ENCODE results near the gene MGAT4C. TPM values are rescaled to one million over a fixed set of nuclear protein-coding genes. Genes with fewer than 3 reads are reported as not detected.
"Not testable (repeated sequence)": the region's sequence is repeated elsewhere in the genome, so short reads cannot be mapped to it uniquely, and the experiment has no call there.

Gene MGAT4C
- total RNA-seq (2014; rRNA removed; shearing (Covaris generic)), result 1.1 and 1.3 TPM in 2 replicates

DNA sequence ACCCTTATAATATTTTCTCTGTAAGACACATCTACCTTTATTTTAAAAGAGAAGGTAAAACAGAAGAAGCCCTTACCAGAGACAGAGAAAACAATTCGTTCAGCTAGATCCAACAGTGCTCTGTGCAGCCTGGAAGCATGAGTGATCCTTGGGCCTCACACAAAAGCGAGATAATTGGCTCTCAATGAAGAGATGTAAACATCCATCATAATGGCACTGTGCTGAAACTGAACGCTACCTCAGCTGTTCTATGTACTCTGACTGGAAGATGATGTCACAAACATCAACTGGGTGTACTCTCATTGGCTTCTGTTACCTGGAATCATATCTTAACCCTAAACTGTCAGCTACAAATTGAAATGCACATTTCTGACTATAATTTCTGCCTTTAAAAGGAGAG, at the start of gene MGAT4C:
Gene MGAT4C, minus strand, starts transcription at position 229 of the 400 bp plus-strand sequence.
- peak; percentile 31 for DNase-seq (ENCODE audit: low spot score)

GRCh38 chr12:86296396-86296795, 40.2 kb upstream of the MGAT4C start:
- DNase-seq (ENCODE audit: low spot score), result not testable (repeated sequence)

GRCh38 chr12:86293682-86294240, 37.6 kb upstream of the MGAT4C start:
- DNase-seq (ENCODE audit: low spot score), result no peak

DNA sequence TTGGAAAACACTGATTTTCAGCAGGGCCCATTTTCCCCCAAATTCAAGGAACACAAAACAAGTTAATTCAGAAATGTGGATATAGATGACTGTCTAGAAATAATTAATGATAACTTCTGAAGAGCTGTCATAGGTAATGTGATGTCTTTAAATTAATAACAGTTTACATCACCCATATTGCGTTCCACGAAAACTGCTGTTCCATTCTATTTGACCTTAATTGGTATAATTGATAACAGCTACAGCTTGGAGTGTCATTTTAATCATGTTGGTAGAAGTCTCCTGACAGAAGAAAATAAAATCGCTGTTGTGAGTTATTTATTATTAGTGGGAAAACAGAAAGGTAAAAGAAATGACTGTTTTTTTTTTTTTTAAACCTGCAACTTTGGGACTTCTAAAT, 36.3 kb upstream of the MGAT4C start:
- DNase-seq (ENCODE audit: low spot score), result no peak

DNA sequence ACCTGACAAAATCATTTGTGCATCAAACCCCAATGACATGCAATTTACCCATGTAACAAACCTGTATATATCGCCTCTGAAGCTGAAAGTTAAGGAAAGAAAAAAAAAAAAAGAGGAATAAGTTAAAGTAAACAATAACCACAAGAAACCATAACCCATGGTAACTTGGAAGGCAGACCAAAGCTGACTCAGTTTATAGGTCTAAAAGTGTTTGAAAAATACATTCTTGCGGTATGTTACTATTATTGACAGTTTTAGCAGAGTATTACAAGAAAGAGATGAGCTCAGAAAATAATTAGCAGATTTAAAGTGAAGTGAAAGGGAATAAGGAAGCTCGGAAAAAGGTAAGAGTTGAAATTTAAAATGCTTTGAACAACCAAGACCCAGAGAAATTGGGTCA, 34.4 kb upstream of the MGAT4C start:
- no peak for DNase-seq (ENCODE audit: low spot score)

GRCh38 chr12:86286119-86286518, 29.9 kb upstream of the MGAT4C start:
- DNase-seq (ENCODE audit: low spot score), result no peak

- no peak for DNase-seq (ENCODE audit: low spot score)
Measured at GRCh38 chr12:86283620-86284019, 27.4 kb upstream of the MGAT4C start.

GRCh38 chr12:86275356-86275755, 19.2 kb upstream of the MGAT4C start:
- no peak for DNase-seq (ENCODE audit: low spot score)

DNA sequence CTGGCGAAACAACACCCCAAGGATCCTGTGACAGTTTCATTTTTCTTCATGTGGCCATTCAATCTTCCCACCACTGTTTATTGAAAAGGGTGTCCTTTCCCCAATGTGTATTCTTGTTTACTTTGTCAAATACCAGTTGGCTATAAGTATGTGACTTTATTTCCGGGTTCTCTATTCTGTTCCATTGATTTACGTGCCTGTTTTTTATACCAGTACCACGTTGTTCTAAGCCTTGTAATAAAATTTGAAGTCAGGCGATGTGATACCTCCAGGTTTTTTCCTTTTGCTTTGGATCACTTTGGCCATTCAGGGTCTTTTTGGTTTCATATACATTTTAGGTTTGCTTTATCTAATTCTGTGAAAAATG, 9.1 kb upstream of the MGAT4C start:
- no peak for DNase-seq (ENCODE audit: low spot score)

- DNase-seq (ENCODE audit: low spot score), result no peak
Measured at GRCh38 chr12:86264451-86265328, 8.5 kb upstream of the MGAT4C start.

GRCh38 chr12:86261578-86261977, 5.4 kb upstream of the MGAT4C start:
- DNase-seq (ENCODE audit: low spot score), result no peak

DNA sequence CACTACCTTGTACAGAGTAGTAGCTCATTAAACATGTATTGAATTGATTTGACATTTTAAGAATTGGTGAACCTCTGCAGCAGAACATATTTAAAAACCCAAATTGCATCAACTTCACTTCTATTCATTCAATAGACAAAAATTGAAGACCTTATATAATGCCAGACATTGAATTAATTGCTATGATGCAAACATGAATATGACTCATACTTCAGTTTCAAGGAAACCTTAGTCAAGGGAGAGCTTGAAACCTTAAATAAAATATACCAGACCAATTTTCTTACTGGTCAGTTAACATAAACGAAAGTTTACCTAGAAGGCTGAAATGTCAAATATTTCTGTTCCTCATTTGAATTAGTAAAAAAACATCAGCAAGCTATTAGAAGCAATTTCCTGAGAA, 5.0 kb upstream of the MGAT4C start:
- DNase-seq (ENCODE audit: low spot score), result no peak

GRCh38 chr12:86260183-86260582, 4.0 kb upstream of the MGAT4C start:
- DNase-seq (ENCODE audit: low spot score), result no peak

DNA sequence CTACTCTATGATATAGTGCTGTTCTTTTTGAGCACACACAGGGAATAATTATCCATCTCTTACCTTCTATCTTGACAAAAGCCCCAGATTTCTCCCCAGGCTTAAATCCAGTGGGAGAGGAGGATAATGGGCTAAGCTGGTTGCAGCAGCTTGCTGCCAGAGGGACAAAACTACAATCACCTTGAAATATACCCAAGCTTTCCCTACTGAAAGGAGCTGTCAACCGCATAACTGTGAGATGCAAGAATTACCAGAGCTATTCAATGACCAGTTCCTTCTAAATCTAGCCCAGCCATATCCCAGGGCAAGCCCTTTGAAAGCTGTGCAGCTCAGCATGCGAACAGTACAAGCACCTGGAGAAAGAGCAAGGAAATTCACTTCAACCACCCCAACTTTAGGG, 943 bp upstream of the MGAT4C start:
- no peak for DNase-seq (ENCODE audit: low spot score)

- no peak for DNase-seq (ENCODE audit: low spot score)
Measured at GRCh38 chr12:86254399-86255107, 1.6 kb downstream of the MGAT4C start.

GRCh38 chr12:86249851-86250250, 6.3 kb downstream of the MGAT4C start:
- peak; percentile 26 for DNase-seq (ENCODE audit: low spot score)

- DNase-seq (ENCODE audit: low spot score), result no peak
Measured at GRCh38 chr12:86249276-86249675, 6.9 kb downstream of the MGAT4C start.

DNA sequence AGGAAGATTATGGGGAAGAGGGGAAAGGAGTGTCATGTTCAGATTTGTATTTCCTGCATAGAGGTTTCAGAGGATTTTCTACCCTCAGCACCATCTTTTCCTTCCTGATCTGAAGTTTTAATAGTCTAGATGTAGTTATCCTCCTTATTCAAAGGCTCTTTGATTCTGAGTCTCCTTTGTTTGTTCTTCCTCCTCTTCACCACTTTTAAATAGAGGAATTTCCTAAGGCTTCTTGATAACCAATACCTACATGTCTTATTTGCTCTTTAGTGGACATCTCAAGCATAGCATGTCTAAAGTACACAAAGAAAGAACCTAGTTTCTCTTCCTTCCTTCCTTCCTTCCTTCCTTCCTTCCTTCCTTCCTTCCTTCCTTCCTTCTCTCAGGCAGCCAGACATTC, 8.3 kb downstream of the MGAT4C start:
- no peak for DNase-seq (ENCODE audit: low spot score)

DNA sequence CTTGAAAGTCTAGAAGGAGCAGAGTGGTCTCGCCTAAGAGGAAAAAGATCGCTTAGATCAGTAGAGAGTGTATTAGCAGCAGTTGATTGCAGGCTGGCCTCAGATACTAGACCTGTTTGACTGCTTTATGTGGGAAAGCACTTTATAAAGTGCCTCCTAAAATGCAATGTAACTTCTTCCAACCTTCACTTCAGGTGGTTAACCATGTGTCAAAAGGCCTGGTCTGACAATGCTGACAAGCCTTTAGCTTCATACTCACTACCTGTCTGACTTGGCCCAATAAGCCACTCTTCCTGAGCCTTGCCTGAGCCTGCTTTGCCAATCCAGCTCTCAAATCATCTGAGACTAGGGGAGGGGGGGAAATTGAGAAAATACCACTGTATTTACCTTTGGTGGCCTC, 14.6 kb downstream of the MGAT4C start:
- no peak for DNase-seq (ENCODE audit: low spot score)

DNA sequence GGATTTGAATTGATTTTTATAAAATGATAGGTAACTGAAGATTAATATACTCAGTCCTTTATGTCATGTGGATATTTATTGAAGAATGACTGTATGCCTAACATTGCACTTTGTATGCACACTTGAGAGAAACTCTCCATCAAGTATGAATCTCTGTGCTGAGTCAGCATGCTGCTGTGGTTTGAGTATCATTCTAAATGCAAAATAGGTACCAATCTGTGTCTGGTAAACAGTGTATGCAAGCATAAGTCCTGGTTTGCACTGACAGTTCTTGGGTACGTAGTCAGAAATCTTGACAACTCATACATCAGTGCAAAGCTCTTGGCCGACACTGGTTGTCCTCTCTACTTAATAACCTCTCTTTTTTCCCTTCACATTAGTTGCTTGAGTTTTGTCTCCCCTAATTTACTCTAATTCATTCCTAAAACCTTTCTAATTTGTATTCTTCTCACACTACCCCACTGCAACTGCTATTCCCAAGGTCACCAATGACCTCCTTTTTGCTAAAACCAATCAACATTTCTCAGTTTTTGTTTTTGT, 21.8 kb downstream of the MGAT4C start:
- no peak for DNase-seq (ENCODE audit: low spot score)

DNA sequence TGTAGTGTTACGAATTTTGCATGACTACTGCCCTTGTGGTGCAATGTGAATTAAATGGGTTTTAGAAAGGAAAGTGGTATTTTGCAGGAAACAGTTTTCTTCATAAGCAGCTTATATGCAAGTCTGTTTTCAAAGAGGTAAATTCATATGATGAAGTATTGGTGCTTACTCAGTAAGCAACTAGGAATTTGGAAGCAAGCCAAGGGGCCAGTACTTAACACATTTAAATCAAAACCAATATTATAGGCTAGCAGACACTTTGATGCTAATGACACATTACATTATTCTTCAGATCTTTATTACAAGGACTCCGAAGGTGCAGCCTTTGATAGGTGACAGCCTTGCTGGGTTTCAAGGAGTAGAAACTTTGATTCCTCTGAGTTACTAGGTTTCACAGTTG, 23.1 kb downstream of the MGAT4C start:
- no peak for DNase-seq (ENCODE audit: low spot score)

GRCh38 chr12:86230516-86231146, 25.6 kb downstream of the MGAT4C start:
- peak; percentile 6 for DNase-seq (ENCODE audit: low spot score)

Data from H4 (cell line).